Stomach smooth muscle (tissue), 2 donors: ENCODE data around the gene TENT5A.

Experiments used
- H3K27ac ChIP-seq: one replicate; pipeline ENCODE4 v1.7.0; 2013; ENCODE audit warnings: mild to moderate bottlenecking, low read length, inconsistent platforms
- H3K27me3 ChIP-seq, 2 donors: one replicate each; pipeline ENCODE4 v1.7.0; 2013; ENCODE audit warnings: low read length in 2 of 2; ENCODE audit not compliant: insufficient read depth in 2 of 2, control insufficient read depth in 1 of 2
- H3K36me3 ChIP-seq, 2 donors: one replicate each; pipeline ENCODE4 v1.7.0; 2013; ENCODE audit warnings: low read length in 2 of 2; ENCODE audit not compliant: control insufficient read depth in 2 of 2, insufficient read depth in 2 of 2
- H3K4me1 ChIP-seq: one replicate; pipeline ENCODE4 v1.7.0; 2013; ENCODE audit warnings: low read length; ENCODE audit not compliant: control insufficient read depth, insufficient read depth
- H3K4me3 ChIP-seq, 2 donors: one replicate each; pipeline ENCODE4 v1.7.0; 2013; ENCODE audit warnings: low read length in 2 of 2
- H3K9ac ChIP-seq, 2 donors: one replicate each; pipeline ENCODE4 v1.7.0; 2013; ENCODE audit warnings: low read length in 2 of 2, mild to moderate bottlenecking in 1 of 2
- H3K9me3 ChIP-seq, 2 donors: one replicate each; pipeline ENCODE4 v1.7.0; 2013; ENCODE audit warnings: low read length in 2 of 2; ENCODE audit not compliant: control insufficient read depth in 2 of 2
- donor health status: healthy.
- donor health status: Pancreatic carcinoma.

TENT5A gene

DNA sequence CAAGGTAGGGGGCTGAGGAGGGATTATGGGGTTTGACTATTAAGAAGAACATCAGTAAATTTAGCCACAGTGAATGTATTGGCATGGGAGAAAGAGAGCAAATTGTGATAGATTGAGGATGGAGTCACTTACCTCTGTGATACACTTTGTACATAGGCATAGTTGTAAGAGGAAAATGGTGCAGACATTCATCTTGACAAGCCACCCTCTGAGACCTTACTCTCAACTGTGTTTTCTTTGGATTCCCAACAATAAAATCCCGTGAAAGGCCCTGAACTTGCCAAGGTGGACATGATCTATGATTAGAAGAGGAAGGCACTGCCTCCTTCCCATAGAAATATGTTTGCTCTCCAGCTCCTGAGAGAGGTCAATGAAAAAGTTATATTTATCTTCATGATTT, 18.6 kb upstream of the TENT5A start:
- Histone ChIP-seq H3K27me3 (no peaks in the 10 kb centered on the region), H3K4me3 (no peak overlapping the region), H3K9me3 (no peaks in the 10 kb centered on the region), H3K9ac (no peak overlapping the region), H3K36me3 (no peaks in the 10 kb centered on the region), H3K4me1 (no peaks in the 10 kb centered on the region), H3K27ac (no peak overlapping the region)

DNA sequence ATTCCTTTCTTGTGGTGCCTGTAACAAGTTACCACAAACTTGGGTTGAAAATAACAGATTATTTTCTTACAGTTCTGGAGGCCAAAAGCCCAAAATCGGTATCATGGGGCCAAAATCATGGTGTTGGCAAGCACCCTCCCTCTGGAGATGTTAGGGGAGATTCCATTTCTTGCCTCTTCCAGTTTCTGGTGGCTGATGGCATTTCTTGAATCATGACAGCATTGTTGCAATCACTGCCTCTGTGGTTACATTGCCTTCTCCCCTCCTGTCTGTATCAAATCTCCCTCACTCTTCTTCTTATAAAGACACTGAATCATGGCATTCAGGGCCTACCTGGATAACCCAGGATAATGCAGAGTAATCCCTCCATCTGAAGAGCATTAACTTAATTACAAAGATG, 17.9 kb upstream of the TENT5A start:
- no peaks in the 10 kb centered on the region for H3K9me3 ChIP-seq
- H3K27ac ChIP-seq: no peak overlapping the region
- no peaks in the 10 kb centered on the region for H3K36me3 ChIP-seq
- H3K27me3 ChIP-seq: no peaks in the 10 kb centered on the region
- no peaks in the 10 kb centered on the region for H3K4me1 ChIP-seq
- H3K4me3 ChIP-seq: no peak overlapping the region
- H3K9ac ChIP-seq: no peak overlapping the region

DNA sequence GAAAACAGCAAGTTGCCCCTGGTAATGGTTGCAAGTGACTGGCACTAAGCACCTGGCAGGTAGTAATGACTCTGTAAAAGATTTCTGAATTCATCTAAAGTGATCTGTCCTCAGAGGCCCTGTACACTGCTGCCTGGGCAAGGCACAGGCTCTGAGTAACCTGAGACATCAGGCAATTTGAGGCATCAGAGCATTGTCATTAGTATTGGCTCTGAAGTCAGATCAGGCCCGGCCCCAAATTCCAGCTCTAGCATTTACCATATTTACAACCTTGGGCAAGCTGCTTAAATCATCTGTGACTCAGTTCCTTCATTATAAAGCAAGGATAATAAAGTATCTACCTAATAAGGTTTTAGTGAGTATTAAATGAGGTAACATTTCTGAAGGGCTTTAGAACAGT, 17.3 kb upstream of the TENT5A start:
- H3K4me3 ChIP-seq: no peak overlapping the region
- H3K9me3 ChIP-seq: no peaks in the 10 kb centered on the region
- H3K27me3 ChIP-seq: no peaks in the 10 kb centered on the region
- H3K36me3 ChIP-seq: no peaks in the 10 kb centered on the region
- H3K9ac ChIP-seq: no peak overlapping the region
- no peak overlapping the region for H3K27ac ChIP-seq
- H3K4me1 ChIP-seq: no peaks in the 10 kb centered on the region

DNA sequence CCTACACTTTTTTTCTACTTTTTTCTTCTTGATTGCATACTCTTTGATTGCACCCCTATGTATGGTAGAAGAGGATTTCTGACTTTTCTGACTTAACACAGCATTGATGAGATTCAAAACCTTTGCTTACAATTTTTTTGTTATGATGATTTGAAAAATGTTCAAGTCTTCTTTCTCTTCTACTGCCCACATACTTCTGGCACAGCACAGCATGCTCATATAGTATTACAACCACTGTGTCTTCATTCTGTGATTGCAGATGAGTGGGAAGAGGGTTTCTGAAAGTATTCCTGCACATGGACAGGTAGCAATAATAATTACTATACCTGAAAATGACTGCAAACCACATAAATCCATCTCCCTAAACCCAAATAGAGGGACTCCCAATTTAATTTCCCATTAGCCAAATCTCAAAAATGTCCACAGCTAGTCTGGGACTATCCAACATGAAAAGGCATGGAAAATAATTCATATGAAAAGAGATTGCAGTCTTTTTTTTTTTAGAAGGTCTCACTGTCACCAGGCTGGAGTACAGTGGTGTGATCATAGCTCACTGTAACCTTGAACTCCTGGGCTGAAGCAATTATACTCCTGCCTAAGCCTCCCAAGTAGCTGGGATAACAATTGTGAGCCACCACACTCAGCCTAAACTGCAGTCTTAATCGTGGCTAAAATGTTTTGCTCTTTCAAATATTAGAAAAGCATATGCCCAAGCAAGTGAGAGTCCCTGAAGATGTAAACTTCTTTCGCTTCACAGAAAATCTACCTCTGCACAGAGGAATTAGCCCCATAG, 15.9 kb upstream of the TENT5A start:
- no peaks in the 10 kb centered on the region for H3K36me3 ChIP-seq
- H3K4me1 ChIP-seq: no peaks in the 10 kb centered on the region
- no peaks in the 10 kb centered on the region for H3K9me3 ChIP-seq
- H3K4me3 ChIP-seq: no peak overlapping the region
- H3K9ac ChIP-seq: no peak overlapping the region
- H3K27me3 ChIP-seq: no peaks in the 10 kb centered on the region
- H3K27ac ChIP-seq: no peak overlapping the region

DNA sequence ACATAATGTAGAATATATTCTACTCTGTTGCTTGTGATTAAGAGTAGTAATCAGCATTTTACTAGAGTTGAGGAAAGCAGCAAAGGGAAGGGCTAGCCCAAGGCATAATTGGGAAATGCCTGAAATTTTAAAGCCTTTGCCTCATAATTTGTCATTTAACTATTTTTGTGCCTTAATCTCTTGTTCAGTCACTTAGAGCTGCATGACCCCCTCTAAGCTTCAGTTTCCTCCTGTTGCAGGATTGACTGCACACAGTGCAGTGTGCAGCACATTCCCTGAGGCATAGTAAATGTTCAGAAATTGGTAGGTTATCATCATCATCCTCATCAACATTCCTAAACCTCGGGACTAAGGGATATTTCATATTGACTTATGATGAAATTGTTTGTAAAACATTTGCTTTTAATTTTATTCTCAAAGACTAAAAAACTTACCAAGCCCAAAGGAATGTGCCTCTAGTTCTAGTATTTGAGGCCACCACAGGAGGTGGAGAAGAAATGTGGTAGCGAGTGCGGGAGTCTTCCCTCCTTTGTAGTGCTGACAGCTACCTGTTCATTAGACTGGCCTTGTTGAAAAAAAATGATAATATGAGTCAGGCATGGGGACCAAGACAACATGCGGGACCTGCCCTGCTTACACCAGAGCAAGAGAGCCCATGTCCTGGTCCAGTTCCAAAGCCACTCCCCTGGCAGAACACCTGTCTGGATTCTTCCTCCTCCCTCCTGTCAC, 14.8 kb upstream of the TENT5A start:
- Histone ChIP-seq H3K4me1 (no peaks in the 10 kb centered on the region), H3K36me3 (no peaks in the 10 kb centered on the region), H3K9me3 (no peaks in the 10 kb centered on the region), H3K9ac (no peak overlapping the region), H3K27me3 (no peaks in the 10 kb centered on the region), H3K4me3 (no peak overlapping the region), H3K27ac (no peak overlapping the region)

DNA sequence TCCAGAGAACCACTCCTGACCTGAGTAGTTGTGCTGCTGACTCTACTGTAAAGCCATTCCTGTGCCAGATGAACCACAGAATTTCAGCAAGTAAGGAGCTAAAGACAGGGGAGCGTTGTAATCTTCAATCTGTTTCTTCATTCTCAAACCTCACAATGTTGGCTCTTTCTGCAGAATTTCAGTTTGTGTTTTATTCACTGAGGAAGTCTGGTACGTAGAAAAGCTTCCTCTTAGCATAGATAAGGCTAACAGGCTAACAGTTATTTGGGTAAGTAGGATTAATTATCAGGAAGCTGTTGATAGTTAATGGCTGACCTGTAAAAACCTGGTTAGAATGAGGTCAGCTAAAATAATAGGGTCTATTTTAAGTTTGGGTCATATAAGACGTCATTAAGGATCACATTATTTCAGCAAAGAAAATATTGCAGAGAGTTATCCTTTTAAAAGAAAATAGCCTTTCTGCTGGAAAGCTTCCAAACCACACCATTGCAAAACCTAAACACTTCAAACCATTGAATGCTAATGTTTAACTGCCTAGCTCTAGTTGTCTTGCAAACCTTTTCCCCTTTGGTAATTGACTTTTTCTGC, 14.1 kb upstream of the TENT5A start:
- Histone ChIP-seq H3K36me3 (no peaks in the 10 kb centered on the region), H3K9me3 (no peaks in the 10 kb centered on the region), H3K27me3 (no peaks in the 10 kb centered on the region), H3K9ac (no peak overlapping the region), H3K27ac (no peak overlapping the region), H3K4me1 (no peaks in the 10 kb centered on the region), H3K4me3 (no peak overlapping the region)

DNA sequence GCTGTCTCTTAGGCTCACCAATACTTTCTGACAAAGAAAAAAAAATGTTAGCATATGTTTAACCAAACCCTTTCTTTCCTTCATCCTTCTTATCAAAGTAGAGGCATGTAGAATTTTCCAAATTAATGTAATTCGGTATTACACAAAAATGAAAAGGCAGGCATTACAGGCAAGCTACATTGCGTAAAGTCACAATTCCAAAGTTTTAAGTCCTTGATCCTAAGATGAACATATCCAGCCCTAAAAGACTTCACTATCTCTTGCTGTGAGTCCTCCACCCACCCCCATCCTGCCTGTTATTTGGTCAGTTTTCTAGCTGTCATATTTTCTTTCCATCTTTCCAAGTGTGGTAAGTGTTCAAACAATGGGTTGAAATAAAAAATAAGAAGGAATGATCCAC, 12.1 kb upstream of the TENT5A start:
- Histone ChIP-seq H3K27ac (no peak overlapping the region), H3K4me1 (no peaks in the 10 kb centered on the region), H3K9ac (no peak overlapping the region), H3K27me3 (no peaks in the 10 kb centered on the region), H3K4me3 (no peak overlapping the region), H3K36me3 (no peaks in the 10 kb centered on the region), H3K9me3 (no peaks in the 10 kb centered on the region)

DNA sequence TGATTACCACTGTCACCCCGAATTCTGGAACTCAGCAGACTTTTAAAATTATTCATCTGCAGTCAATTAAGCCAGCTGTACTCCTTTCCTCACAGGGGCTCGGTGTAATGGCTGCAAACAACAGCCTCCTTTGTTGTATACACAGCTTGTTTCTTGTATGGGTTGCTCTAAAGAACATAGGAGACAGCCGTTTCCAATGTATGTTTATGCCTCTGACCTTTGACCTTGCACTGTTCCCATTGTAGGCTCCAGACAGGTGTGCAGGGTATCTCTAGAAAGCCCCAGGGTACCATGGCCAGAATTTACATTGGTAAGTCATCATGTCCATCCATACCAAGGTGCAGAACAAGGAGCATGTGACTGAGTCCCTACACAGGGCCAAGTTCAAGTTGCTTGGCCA, 11.5 kb upstream of the TENT5A start:
- Histone ChIP-seq H3K9ac (no peak overlapping the region), H3K4me1 (no peaks in the 10 kb centered on the region), H3K9me3 (no peaks in the 10 kb centered on the region), H3K4me3 (no peak overlapping the region), H3K36me3 (no peaks in the 10 kb centered on the region), H3K27ac (no peak overlapping the region), H3K27me3 (no peaks in the 10 kb centered on the region)

DNA sequence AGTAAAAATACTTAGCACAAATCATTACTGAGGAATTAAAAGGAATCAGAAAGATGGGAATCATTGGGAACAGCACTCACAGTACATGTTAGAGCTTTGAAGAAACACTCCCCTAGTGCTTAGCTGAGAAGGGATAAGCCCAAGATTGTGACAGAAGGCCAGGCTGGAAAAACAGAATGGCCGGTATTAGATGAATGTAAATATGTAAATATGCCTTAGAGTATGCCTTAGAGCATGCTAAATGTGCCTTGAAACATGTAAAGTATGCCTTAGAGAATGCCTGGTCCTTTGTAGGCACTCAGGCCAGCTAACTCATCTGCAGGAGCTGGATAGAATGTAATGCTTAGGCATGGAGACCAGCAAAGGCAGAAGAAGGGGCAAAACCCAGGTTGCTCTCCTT, 10.6 kb upstream of the TENT5A start:
- H3K9ac ChIP-seq: no peak overlapping the region
- H3K4me1 ChIP-seq: no peaks in the 10 kb centered on the region
- no peak overlapping the region for H3K4me3 ChIP-seq
- H3K27me3 ChIP-seq: no peaks in the 10 kb centered on the region
- H3K27ac ChIP-seq: no peak overlapping the region
- no peaks in the 10 kb centered on the region for H3K9me3 ChIP-seq
- no peaks in the 10 kb centered on the region for H3K36me3 ChIP-seq

DNA sequence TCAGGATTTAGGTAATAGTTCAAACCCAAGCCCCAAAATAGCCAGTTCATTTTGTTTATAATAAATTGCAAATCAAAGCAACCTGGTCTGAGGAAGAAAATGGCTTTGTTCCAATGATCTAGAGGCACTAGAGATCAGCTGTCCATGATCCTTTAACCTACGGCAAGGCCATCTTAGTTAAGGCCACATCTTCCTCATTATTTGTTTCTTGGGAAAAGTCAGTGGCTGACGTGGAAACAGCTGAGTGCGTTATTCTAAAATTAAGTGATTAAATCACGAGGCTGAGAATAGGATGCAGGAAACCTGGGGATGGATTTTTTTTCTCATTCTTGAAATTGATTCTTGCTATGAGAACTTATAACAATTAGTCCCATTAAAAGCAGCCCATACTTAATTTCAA, 10.1 kb upstream of the TENT5A start:
- H3K27me3 ChIP-seq: no peaks in the 10 kb centered on the region

DNA sequence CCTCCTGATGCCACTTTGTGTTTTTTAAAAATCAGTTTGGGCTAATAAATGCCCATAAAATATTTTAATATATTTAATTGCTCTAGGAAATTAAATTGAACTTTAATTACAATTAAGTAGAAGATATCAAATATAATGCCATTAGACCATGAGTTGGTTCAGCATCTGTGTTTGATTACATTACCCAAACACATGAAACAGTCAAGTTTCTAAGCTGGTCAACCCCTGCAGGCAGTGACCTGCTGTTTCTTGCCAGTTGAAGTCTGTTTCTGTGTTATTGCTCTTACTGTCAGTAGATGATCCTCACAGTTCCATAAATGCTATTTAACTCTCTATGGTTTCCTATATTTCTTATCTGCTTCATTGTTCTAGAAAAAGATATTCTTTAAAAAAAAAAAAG, 9.7 kb upstream of the TENT5A start:
- H3K27me3 ChIP-seq: no peaks in the 10 kb centered on the region
- no peak overlapping the region for H3K9ac ChIP-seq
- no peaks in the 10 kb centered on the region for H3K9me3 ChIP-seq
- no peak overlapping the region for H3K27ac ChIP-seq
- H3K4me3 ChIP-seq: no peak overlapping the region
- H3K36me3 ChIP-seq: no peaks in the 10 kb centered on the region
- H3K4me1 ChIP-seq: no peaks in the 10 kb centered on the region

More for the DNA sequence above, 10.1 kb upstream of the TENT5A start:
- no peaks in the 10 kb centered on the region for H3K4me1 ChIP-seq
- H3K36me3 ChIP-seq: no peaks in the 10 kb centered on the region
- no peak overlapping the region for H3K4me3 ChIP-seq
- no peaks in the 10 kb centered on the region for H3K9me3 ChIP-seq
- no peak overlapping the region for H3K9ac ChIP-seq
- no peak overlapping the region for H3K27ac ChIP-seq
